KOPT-K1 (cell line): ENCODE results near the gene CELA2B.
"Not testable (repeated sequence)": the region's sequence is repeated elsewhere in the genome, so short reads cannot be mapped to it uniquely, and the experiment has no call there.

Experiments
- H3K27ac ChIP-seq: fragments of 200-600 bp; sonication (generic); 2 replicates; pipeline ENCODE4 v1.5.1; 2016; ENCODE audit warnings: antibody characterized with exemption, mild to moderate bottlenecking, low read depth, low read length; ENCODE audit not compliant: poor library complexity, severe bottlenecking
- H3K36me3 ChIP-seq: fragments of 200-600 bp; sonication (generic); 2 replicates; pipeline ENCODE4 v1.5.1; 2017; ENCODE audit warnings: antibody characterized with exemption, mild to moderate bottlenecking, low read length, moderate library complexity; ENCODE audit not compliant: insufficient read depth
- H3K9me3 ChIP-seq: fragments of 200-600 bp; sonication (generic); 2 replicates; pipeline ENCODE4 v1.5.1; 2017; ENCODE audit warnings: antibody characterized with exemption, low read length, mild to moderate bottlenecking; ENCODE audit not compliant: insufficient read depth, poor library complexity, severe bottlenecking

CELA2B gene

DNA sequence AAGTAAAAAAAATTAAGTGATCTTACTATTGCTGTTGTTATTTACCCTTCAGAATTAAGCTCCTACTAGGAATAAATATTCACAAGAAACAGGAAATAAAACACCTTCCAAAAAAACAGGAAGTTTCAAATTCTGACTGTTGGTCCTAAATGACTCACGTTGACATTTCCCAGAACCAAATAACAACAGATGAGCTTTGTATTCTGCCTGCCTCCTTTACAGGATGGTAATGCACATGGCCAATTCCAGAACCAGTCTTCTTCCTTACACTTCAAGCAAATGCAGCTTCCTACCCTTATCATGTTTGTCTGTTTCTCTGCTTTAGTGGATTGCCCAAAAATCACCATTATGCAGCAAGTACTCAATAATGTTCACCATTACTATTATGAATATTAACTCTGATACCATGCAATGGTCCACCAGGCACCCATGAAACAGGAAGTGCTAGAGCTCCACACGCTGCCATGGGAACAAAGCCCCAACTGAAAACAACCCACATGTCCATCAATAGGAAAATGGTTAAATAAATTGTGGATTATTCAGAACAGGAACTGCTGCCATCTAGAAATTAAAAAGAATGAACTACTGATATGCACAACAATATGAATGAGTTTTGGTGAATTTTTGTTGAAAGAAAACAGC is 39.2 kb downstream of the CELA2B start:
- H3K36me3 ChIP-seq: no peaks in the 10 kb centered on the region
- no peak overlapping the region for H3K27ac ChIP-seq

DNA sequence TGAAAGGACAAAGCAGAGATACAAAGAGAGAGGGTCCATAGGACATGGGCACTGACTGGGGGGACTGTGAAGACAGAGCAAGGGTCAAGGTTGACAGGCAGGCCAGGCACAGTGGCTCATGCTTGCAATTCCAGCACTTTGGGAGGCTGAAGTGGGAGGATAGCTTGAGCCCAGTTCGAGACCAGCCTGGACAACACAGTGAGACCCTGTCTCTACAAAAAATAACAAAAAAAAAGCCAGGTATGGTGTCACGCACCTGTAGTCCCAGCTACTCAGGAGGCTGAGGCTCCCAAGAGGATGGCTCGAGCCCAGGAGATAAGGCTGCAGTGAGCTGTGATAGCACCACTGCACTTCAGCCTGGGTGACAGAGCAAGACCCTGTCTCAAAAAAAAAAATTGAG is 43.7 kb downstream of the CELA2B start:
- Histone ChIP-seq H3K36me3 (no peaks in the 10 kb centered on the region), H3K27ac (no peak overlapping the region), H3K9me3 (no peaks in the 10 kb centered on the region)

More for the DNA sequence above, 39.2 kb downstream of the CELA2B start:
- H3K9me3 ChIP-seq: no peaks in the 10 kb centered on the region

DNA sequence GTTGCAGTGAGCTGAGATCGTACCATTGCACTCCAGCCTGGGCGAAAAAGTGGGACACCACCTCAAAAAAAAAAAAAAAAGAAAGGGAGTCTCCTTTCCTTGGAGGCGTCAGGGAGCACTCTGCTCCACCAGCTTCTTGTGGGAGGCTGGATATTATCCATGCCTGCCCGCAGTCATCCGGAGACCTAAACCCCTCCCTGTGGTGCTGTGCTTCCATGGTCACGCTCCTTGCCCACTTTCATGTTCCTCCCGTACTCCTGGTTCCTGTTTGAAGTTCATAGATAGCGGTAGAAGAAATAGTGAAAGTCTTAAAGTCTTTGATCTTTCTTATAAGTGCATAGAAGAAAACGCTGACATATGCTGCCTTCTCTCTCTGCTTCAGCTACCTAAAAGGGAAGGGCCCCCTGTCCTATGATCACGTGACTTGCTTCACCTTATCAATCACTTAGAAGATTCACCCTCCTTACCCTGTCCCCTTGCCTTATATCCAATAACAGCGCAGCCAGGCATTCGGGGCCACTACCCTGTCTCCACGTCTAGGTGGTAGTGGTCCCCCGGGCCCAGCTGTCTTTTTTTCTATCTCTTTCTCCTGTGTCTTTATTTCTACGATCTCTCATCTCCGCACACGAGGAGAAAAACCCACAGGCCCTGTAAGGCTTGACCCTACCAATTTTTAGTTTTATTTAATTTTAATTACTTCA is 45.5 kb downstream of the CELA2B start:
- H3K27ac ChIP-seq, H3K9me3 ChIP-seq, H3K36me3 ChIP-seq: not testable (repeated sequence)

- no peak overlapping the region for H3K27ac ChIP-seq
- H3K9me3 ChIP-seq: no peaks in the 10 kb centered on the region
- no peaks in the 10 kb centered on the region for H3K36me3 ChIP-seq
These were observed 46.6 kb downstream of the CELA2B start for GRCh38 chr1:15522551-15522950.

DNA sequence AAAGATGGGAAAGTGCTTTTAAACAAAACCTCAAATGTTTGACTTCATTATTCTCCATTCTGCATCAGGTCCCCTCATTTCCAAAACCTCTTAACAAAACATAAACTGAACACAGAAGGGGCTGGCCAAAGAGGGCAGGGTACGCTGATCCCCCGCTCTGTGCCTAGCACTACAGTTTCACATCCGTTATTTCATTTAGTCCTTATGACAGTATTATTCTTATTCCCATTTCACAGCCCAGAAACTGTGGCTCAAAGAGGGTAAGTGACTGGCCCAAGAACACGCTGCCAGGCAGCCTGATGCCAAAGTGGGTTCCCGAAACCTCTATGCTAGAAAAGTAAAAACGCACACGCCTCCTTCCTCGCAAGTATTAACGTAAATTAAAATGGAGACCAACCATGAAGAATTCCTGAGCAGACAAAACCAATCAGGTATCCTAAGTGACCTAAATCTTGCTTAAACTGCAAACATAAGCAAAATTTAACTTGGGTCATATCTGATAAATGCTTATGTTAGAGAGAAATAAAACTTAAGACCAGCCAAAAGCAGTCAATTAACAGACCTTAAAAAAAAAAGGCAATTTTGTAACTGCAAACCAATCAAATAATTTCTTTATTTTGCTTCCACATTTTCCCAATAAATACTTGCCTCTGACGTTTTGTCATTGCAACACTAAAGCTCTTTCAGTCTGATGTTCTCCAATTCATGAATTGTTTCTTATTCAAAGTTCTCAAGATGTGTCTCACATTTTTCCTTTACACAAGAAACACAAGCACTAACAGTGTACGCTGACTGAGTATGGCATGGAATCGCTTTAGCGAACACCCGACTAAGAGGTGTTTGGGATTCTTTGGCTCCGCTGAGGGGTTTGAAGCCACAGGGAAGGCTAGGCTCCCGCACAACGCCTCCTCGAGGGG is 47.5 kb downstream of the CELA2B start:
- Histone ChIP-seq H3K27ac (peak overlapping the region; percentile 27), H3K36me3 (no peaks in the 10 kb centered on the region), H3K9me3 (no peaks in the 10 kb centered on the region)

GRCh38 chr1:15524021-15524282 is 48.0 kb downstream of the CELA2B start, which contains the start of gene CASP9:
Gene CASP9 (minus strand): TSS chr1:15524215. CDS start chr1:15524200, 15 bp downstream.
- Histone ChIP-seq H3K9me3 (no peaks in the 10 kb centered on the region), H3K27ac (peak within 1 kb of the TSS; percentile 65), H3K36me3 (no peaks in the 10 kb centered on the region)

DNA sequence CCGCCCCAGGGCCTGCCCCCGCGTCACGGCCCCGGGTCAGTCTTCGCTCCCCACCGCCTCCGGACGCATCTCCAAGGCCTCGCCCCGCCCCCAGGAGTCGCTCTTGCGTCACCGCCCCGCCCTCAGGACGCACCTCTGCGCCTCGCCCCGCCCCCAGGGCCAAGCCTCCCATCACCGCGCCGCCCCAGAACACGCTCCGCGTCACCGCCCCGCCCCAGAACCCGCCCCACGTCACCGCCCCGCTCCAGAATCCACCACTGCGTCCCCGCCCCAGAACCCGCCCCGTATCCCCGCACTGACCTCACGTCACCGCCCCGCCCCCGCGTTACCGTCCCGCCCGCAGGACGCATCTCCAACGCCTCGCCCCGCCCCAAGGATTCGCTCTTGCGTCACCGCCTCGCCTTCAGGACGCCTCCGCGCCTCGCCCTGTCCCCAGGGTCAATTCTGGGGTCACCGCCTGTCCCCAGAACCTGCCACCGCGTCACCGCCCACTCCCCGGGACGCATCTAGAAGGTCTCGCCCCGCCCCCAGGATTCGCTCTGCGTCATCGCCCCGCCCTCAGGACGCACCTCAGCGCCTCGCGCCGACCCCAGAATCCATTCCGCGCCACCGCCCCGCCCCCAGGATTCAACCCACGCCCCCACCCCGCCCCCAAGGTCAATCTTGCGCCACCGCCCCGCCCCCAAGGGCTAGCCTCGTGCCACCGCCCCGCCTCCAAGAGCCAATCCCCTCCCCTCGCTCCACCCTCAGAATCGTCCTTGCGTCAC is 48.6 kb downstream of the CELA2B start:
- no peaks in the 10 kb centered on the region for H3K36me3 ChIP-seq
- H3K9me3 ChIP-seq: no peaks in the 10 kb centered on the region
- H3K27ac ChIP-seq: peak overlapping the region; percentile 65

DNA sequence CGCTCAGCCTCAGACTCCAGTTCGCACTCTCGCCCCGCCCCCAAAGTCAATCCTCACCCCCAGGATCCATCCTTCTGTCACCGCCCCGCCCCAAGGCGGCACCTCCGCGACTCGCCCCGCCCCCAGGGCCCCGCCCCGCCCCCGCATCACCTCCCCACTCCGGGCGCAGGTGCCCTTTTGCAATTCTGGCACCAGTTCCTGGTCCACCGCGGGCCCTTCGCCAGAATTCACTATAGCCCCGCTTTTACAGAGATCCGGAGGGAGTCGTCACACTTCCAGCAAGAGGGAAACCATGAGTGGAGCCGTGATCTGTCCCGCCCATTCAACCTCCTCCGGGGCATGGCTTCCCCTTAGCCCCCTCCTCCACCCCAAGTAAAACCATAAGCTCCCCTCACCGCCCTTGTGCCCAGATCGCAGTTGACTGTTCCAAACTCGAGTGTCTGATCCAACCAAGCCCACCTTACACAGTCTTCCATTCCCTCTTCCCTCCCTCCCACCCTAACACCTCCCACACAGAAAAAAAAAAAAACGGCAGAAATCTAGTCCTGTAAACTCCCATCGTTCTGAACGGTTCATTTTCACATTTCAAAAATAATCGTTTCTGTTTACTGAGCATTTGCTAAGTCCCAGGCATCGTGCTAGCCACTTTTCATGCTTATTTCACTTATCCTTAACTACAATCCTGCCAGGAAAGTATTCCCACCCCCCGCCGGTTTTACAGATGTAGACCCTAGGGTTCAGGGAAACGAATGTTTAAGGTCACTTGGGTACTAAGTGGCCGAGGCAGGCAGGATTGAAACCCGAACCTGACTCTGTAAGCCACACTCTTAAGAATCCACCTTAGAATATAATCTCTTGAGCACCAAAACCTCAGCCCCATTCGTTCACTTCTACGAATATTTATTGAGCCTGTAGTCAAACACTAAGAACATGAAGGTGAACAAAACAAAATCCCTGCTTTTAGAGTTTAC is 49.4 kb downstream of the CELA2B start:
- Histone ChIP-seq H3K27ac (peak overlapping the region; percentile 42), H3K9me3 (no peaks in the 10 kb centered on the region), H3K36me3 (no peaks in the 10 kb centered on the region)

GRCh38 chr1:15526021-15526489 is 50.2 kb downstream of the CELA2B start:
- H3K27ac ChIP-seq: peak overlapping the region; percentile 65
- H3K36me3 ChIP-seq: peaks cover 5% of the 10 kb centered on the region; the same call in 1 of the 2 replicates
- no peaks in the 10 kb centered on the region for H3K9me3 ChIP-seq

- peak within 1 kb of the TSS; percentile 65 for H3K27ac ChIP-seq
- H3K9me3 ChIP-seq: no peaks in the 10 kb centered on the region
- H3K36me3 ChIP-seq: peaks cover 5% of the 10 kb centered on the region; the same call in 1 of the 2 replicates
These were observed 50.8 kb downstream of the CELA2B start, which contains the start of gene DNAJC16 for GRCh38 chr1:15526490-15527339. Gene DNAJC16 (plus strand): TSS chr1:15526848. CDS start chr1:15529106, 2,258 bp downstream.

- Histone ChIP-seq H3K9me3 (no peaks in the 10 kb centered on the region), H3K27ac (no peak overlapping the region), H3K36me3 (peaks cover 17% of the 10 kb centered on the region; the same call in 1 of the 2 replicates)
These were observed 55.1 kb downstream of the CELA2B start for GRCh38 chr1:15531003-15531402.

DNA sequence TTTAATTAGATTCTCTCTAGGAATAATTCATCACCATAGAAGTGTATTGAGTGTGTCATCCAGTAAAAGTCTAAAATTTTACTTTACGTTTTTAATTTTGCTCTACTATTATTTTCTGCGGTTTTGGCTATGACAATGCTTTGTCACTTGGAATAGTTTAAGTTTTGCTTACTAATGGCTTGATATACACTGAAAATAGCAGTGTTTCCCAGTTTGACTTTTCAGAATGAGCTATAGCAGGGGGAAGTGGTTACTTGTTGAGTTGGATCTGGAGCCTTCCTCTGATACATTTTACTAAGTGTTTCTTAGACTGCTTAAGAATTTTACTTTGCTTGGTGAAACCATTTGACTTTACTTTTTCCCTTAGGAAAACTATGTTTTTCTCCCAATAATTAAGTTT is 55.8 kb downstream of the CELA2B start:
- Histone ChIP-seq H3K9me3 (no peaks in the 10 kb centered on the region), H3K27ac (no peak overlapping the region), H3K36me3 (peaks cover 22% of the 10 kb centered on the region; the same call in 1 of the 2 replicates)

DNA sequence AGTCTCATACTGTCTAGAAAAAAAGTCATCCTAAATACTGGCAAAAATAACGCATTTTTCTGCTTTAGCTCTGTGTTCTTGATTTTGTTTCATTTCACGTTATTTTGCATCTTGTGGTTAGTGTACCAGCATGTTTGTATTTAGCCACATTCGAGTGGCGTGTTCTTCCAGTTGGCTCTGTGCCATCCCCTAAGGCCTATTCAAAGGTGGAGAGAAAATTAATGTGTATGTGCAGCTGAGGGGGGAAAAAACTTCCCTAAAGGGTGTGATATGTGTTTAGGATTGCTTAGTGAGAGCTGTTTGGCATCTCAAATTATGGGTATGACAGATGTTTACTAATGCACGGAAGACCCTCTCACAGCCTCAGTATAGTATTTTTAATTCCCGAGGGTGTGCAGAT is 62.9 kb downstream of the CELA2B start:
- Histone ChIP-seq H3K27ac (no peak overlapping the region), H3K36me3 (peaks cover 72% of the 10 kb centered on the region), H3K9me3 (no peaks in the 10 kb centered on the region)
